CD4-positive, alpha-beta memory T cell (primary cell): ENCODE data around the gene ARL10. TPM values are rescaled to one million over a fixed set of nuclear protein-coding genes. Genes with fewer than 3 reads are reported as not detected.

Source experiments
- CTCF ChIA-PET: fragments of 350-600 bp; sonication (Branson Sonifier 250); formaldehyde crosslinking; loops from one replicate; lab custom pipeline; 2021; ENCODE audit warnings: inconsistent platforms; ENCODE audit not compliant: partially characterized antibody; lab: Charles Lee
- POLR2A ChIA-PET: fragments of 350-600 bp; sonication (Branson Sonifier 250); formaldehyde crosslinking; loops from one replicate; lab custom pipeline; 2021; ENCODE audit not compliant: partially characterized antibody; lab: Charles Lee
- DNase-seq, 5 donors: peaks; one replicate each; pipeline versions ENCODE4 v3.0.0 to v3.0.0-alpha.2; 2020 to 2022; ENCODE audit warnings: mixed read lengths in 1 of 5
- H3K27ac ChIP-seq: one replicate; pipeline ENCODE4 v1.7.0; 2013; ENCODE audit warnings: low read depth, low read length
- H3K27me3 ChIP-seq: 2 replicates; pipeline ENCODE4 v1.7.0; 2013; ENCODE audit warnings: mild to moderate bottlenecking, low read length, moderate library complexity; ENCODE audit not compliant: insufficient read depth
- H3K36me3 ChIP-seq: 2 replicates; pipeline ENCODE4 v1.7.0; 2013; ENCODE audit warnings: mild to moderate bottlenecking, low read length, moderate library complexity; ENCODE audit not compliant: insufficient read depth
- H3K4me1 ChIP-seq: 2 replicates; pipeline ENCODE4 v1.7.0; 2013; ENCODE audit warnings: mild to moderate bottlenecking, low read length, moderate library complexity; ENCODE audit not compliant: insufficient read depth
- H3K4me3 ChIP-seq, 2 donors: one replicate each; pipeline ENCODE4 v1.7.0; 2013; ENCODE audit warnings: low read length in 2 of 2, mild to moderate bottlenecking in 1 of 2
- H3K9me3 ChIP-seq, 2 donors: one replicate each; pipeline ENCODE4 v1.7.0; 2013; ENCODE audit warnings: low read length in 2 of 2, control low read depth in 1 of 2; ENCODE audit not compliant: control insufficient read depth in 1 of 2
- H3K27ac Mint-ChIP-seq, 7 donors: one replicate each; pipeline ENCODE4 v1.8.0; 2020 to 2021; ENCODE audit warnings: mixed read lengths in 7 of 7, mild to moderate bottlenecking in 6 of 7, inconsistent platforms in 3 of 7, moderate library complexity in 3 of 7
- H3K27me3 Mint-ChIP-seq, 2 donors: one replicate each; pipeline ENCODE4 v1.8.0; 2020 to 2021; ENCODE audit warnings: mixed read lengths in 2 of 2
- H3K36me3 Mint-ChIP-seq, 2 donors: one replicate each; pipeline ENCODE4 v1.8.0; 2020 to 2021; ENCODE audit warnings: mixed read lengths in 2 of 2, inconsistent platforms in 1 of 2, mild to moderate bottlenecking in 1 of 2
- H3K4me1 Mint-ChIP-seq, 4 donors: one replicate each; pipeline ENCODE4 v1.8.0; 2020 to 2021; ENCODE audit warnings: mixed read lengths in 4 of 4, mild to moderate bottlenecking in 1 of 4
- H3K4me3 Mint-ChIP-seq, 8 donors: one replicate each; pipeline ENCODE4 v1.8.0; 2020 to 2021; ENCODE audit warnings: mixed read lengths in 8 of 8, mild to moderate bottlenecking in 7 of 8, moderate library complexity in 6 of 8, inconsistent platforms in 3 of 8
- H3K9me3 Mint-ChIP-seq, 8 donors: one replicate each; pipeline ENCODE4 v1.8.0; 2020 to 2021; ENCODE audit warnings: mixed read lengths in 8 of 8, mild to moderate bottlenecking in 5 of 8, inconsistent platforms in 3 of 8, moderate library complexity in 1 of 8
- intact Hi-C: fragments of 100-400 bp; cut with micrococcal nuclease; formaldehyde crosslinking; loops from one replicate; pipeline ENCODE4 v1.15.1; 2023
- microRNA-seq: library from miRNA; unstranded; fragments of <30 nt; microRNA quantifications from one replicate; pipeline ENCODE4 v1.2.0, GENCODE V29; 2021; ENCODE audit warnings: borderline replicate concordance, borderline number of aligned reads, borderline microRNAs expressed, mixed read lengths
- polyA plus RNA-seq, 2 donors: library from polyadenylated mRNA; unstranded; fragments of 300-500 nt; fragmentation: Illumina TruSeq; gene quantifications; one replicate each; pipeline ENCODE4 v1.2.3, GENCODE V29; 2021
- total RNA-seq, 2 experiments: library from RNA; stranded (reverse); gene quantifications; one replicate each; pipeline ENCODE4 v1.2.3, GENCODE V29; 2021

Gene ARL10
- total and polyA plus RNA-seq, 4 experiments from 2014 or later, result 0.60 to 17.9 (median 7.9) TPM

DNA sequence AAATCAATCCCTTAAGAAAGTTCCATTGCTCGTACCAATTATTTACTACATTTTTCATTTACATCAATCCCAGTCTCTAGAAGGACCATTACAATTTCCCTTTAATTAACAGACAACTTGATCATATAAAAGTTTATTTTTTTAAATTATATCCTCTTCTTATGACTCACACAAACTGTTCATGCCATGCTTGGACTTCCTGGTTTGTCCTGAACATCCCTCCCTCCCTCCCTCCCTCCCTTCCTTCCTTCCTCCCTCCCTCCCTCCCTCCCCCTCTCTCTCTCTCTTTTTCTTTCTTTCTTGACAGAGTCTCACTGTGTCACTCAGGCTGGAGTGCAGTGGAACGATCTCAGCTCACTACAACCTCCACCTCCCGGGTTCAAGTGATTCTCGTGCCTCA, 62.7 kb downstream of the ARL10 start:
- Mint-ChIP-seq H3K4me1 (peaks cover 0 to 5% (median under 1%) of the 10 kb centered on the region in 4 donors), H3K4me3 (no peak overlapping the region), H3K27me3 (peaks cover 4 to 6% of the 10 kb centered on the region in 2 donors), H3K27ac (peak overlapping the region in 1 of 7 donors; percentile 59), H3K36me3 (no peaks in the 10 kb centered on the region), H3K9me3 (no peaks in the 10 kb centered on the region)
- no peaks in the 10 kb centered on the region for H3K36me3 ChIP-seq
- no peaks in the 10 kb centered on the region for H3K9me3 ChIP-seq
- no peaks in the 10 kb centered on the region for H3K4me1 ChIP-seq
- intact Hi-C loops, result no loop called here
- ChIA-PET POLR2A (no interaction called here), CTCF (interaction anchor here (0.7 kb wide), 1 partner anchor 219 kb away, joined by 4 read pairs; no protein-coding TSS in a partner anchor)
- H3K4me3 ChIP-seq, result no peak overlapping the region
- no peak for DNase-seq
- no peaks in the 10 kb centered on the region for H3K27me3 ChIP-seq
- H3K27ac ChIP-seq, result no peak overlapping the region

DNA sequence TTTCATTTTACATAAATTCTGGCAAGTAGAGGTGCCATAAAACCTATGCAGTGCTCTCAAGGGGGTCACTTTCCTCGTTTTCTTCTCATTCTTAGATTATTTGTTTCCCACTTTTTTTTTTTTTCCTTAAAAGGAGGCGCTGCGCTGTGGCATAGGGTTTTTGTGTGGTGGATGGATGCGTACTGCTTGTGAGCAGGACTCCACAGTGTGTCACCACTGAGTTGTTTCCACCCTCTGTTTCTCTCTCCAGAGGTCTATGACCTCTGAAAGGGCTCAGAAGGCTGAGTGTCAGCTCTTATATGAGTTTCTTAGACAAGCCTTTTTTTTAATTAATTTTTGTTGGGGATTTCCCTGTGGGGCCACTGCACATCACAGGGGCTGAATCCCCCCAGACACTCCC, 64.7 kb downstream of the ARL10 start:
- intact Hi-C loops, result no loop called here
- H3K36me3 ChIP-seq, result no peaks in the 10 kb centered on the region
- DNase-seq, result no peak
- Mint-ChIP-seq H3K27me3 (peaks cover 3 to 4% of the 10 kb centered on the region in 2 donors), H3K4me1 (peaks cover 0 to 5% (median under 1%) of the 10 kb centered on the region in 4 donors), H3K36me3 (no peaks in the 10 kb centered on the region), H3K9me3 (no peaks in the 10 kb centered on the region), H3K4me3 (no peak overlapping the region), H3K27ac (no peak overlapping the region)
- no peak overlapping the region for H3K4me3 ChIP-seq
- CTCF ChIA-PET, result interaction anchor here (0.9 to 1.2 kb wide), 2 partner anchors 39 to 114 kb away, joined by 3 read pairs; no protein-coding TSS in a partner anchor
- no peak overlapping the region for H3K27ac ChIP-seq
- POLR2A ChIA-PET, result no interaction called here
- H3K9me3 ChIP-seq, result no peaks in the 10 kb centered on the region
- no peaks in the 10 kb centered on the region for H3K4me1 ChIP-seq
- no peaks in the 10 kb centered on the region for H3K27me3 ChIP-seq

Small RNA genes lying within 50 kb of the gene (microRNA-seq; reads per million reads assigned to microRNA genes)
- 10.3 reads per million, percentile 40 among the genes with 10 or more reads in this experiment for gene MIR1271

Other genes starting within 250 kb of the ARL10 start
- 10 to 100 TPM; 25.3 to 27.3 TPM for gene SIMC1, start 127.1 kb upstream of the ARL10 start, total RNA-seq
- 10 to 100 TPM in 1 of 2 donors, 1 to 10 TPM in 1; 3.1 to 17.8 TPM for gene SIMC1, start 127.1 kb upstream of the ARL10 start, polyA plus RNA-seq
- gene KIAA1191, start 3.7 kb upstream of the ARL10 start, total RNA-seq, result 10 to 100 TPM; 73.3 to 76.6 TPM
- 10 to 100 TPM; 53.6 to 71.5 TPM for gene KIAA1191, start 3.7 kb upstream of the ARL10 start, polyA plus RNA-seq
- gene NOP16, start 23.1 kb downstream of the ARL10 start, total RNA-seq, result 10 to 100 TPM; 16.9 to 19.4 TPM
- gene NOP16, start 23.1 kb downstream of the ARL10 start, polyA plus RNA-seq, result 10 to 100 TPM; 19.3 to 46.3 TPM
- 10 to 100 TPM; 81.3 to 83.4 TPM for gene HIGD2A, start 23.3 kb downstream of the ARL10 start, total RNA-seq
- 100 to 1,000 TPM; 191 to 224 TPM for gene HIGD2A, start 23.3 kb downstream of the ARL10 start, polyA plus RNA-seq
- 10 to 100 TPM; 34.8 to 40.5 TPM for gene CLTB, start 51.1 kb downstream of the ARL10 start, total RNA-seq
- gene CLTB, start 51.1 kb downstream of the ARL10 start, polyA plus RNA-seq, result 10 to 100 TPM; 64.3 to 76.6 TPM
- gene FAF2, start 82.9 kb downstream of the ARL10 start, total RNA-seq, result 10 to 100 TPM; 32.3 to 33.6 TPM
- 10 to 100 TPM; 10.8 to 18.4 TPM for gene FAF2, start 82.9 kb downstream of the ARL10 start, polyA plus RNA-seq
- gene RNF44, start 171.9 kb downstream of the ARL10 start, total RNA-seq, result 100 to 1,000 TPM; 247 to 262 TPM
- 1 to 10 TPM; 1.1 to 7.1 TPM for gene RNF44, start 171.9 kb downstream of the ARL10 start, polyA plus RNA-seq
- 1 to 10 TPM; 2.9 TPM for gene CDHR2, start 183.9 kb downstream of the ARL10 start, total RNA-seq
- gene CDHR2, start 183.9 kb downstream of the ARL10 start, polyA plus RNA-seq, result not detected
- under 1 TPM; 0.41 to 0.44 TPM for gene GPRIN1, start 244.7 kb downstream of the ARL10 start, total RNA-seq
- under 1 TPM in 1 of 2 donors, not detected in 1; 0.37 TPM for gene GPRIN1, start 244.7 kb downstream of the ARL10 start, polyA plus RNA-seq